ENCODE data around the gene ZNF444. TPM values are rescaled to one million over a fixed set of nuclear protein-coding genes. Genes with fewer than 3 reads are reported as not detected.

ZNF444 gene
- total RNA-seq, 1 donor from 2014 or later, result 47.9 TPM

DNA sequence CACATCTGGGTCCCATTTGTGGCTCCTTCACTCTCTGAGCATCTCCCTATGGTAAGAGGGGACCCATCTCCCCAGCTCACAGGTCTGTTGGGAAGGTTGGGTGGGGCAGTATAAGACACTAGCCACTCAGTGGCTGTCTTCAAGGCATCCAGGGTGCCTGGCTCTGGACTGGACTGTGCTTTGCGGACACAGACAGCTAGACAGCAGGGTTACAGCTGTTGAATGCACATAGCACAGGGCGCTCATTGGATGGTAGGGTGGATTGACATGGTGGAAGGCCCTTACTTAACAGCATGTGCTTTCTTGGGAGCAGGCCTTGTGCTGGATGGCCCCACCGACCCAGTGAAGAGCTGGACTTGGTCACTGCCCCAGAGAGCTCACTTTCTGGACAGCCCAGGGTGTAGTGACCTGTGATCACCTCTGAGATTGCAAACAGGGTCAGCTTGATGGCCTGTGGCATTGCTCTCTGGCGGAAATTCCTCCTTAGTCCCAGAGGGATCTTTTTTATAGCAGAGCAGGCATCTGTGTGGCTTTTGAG is 1.9 kb downstream of the ZNF444 start:
- peaks cover 23% of the 10 kb centered on the region for H3K4me1 Mint-ChIP-seq (ENCODE audit: unreplicated experiment)
- no peak overlapping the region for H3K4me3 Mint-ChIP-seq (ENCODE audit: unreplicated experiment)
- H3K27ac Mint-ChIP-seq (ENCODE audit: unreplicated experiment), result no peak overlapping the region
- H3K9me3 Mint-ChIP-seq (ENCODE audit: unreplicated experiment), result no peaks in the 10 kb centered on the region
- peaks cover 3% of the 10 kb centered on the region for H3K36me3 Mint-ChIP-seq (ENCODE audit: unreplicated experiment)
- TF ChIP-seq, protein P1, sequence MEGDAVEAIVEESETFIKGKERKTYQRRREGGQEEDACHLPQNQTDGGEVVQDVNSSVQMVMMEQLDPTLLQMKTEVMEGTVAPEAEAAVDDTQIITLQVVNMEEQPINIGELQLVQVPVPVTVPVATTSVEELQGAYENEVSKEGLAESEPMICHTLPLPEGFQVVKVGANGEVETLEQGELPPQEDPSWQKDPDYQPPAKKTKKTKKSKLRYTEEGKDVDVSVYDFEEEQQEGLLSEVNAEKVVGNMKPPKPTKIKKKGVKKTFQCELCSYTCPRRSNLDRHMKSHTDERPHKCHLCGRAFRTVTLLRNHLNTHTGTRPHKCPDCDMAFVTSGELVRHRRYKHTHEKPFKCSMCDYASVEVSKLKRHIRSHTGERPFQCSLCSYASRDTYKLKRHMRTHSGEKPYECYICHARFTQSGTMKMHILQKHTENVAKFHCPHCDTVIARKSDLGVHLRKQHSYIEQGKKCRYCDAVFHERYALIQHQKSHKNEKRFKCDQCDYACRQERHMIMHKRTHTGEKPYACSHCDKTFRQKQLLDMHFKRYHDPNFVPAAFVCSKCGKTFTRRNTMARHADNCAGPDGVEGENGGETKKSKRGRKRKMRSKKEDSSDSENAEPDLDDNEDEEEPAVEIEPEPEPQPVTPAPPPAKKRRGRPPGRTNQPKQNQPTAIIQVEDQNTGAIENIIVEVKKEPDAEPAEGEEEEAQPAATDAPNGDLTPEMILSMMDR (IDR thresholded peaks at IDR 0.05), result no peak
- DNase-seq (ENCODE audit: extremely low spot score, unreplicated experiment), result no peak
- no peaks in the 10 kb centered on the region for H3K27me3 Mint-ChIP-seq (ENCODE audit: unreplicated experiment)

DNA sequence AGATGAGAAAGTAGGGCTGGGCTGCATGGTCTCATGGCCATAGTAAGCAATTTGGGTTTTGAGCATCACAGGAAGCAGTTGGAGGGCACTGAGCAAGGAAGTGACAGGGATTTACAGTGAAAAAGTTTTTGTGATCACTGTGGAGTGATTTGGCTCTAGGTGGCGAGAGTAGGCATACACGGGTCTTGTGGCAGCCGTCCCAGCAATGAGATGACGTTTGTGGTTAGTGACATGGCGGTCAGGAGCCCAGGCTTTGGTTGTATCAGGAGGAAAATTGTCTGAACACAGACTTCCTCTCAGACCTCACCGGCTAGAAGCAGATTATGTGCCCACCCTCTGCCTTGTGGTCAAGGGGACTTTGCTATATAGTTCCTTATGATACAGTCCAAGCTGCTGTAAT is 3.3 kb downstream of the ZNF444 start:
- Mint-ChIP-seq H3K4me1 (ENCODE audit: unreplicated experiment) (peaks cover 23% of the 10 kb centered on the region), H3K27ac (ENCODE audit: unreplicated experiment) (no peak overlapping the region), H3K27me3 (ENCODE audit: unreplicated experiment) (no peaks in the 10 kb centered on the region), H3K36me3 (ENCODE audit: unreplicated experiment) (peaks cover 5% of the 10 kb centered on the region), H3K9me3 (ENCODE audit: unreplicated experiment) (no peaks in the 10 kb centered on the region), H3K4me3 (ENCODE audit: unreplicated experiment) (no peak overlapping the region)
- TF ChIP-seq, protein P1 (IDR thresholded peaks at IDR 0.05), result no peak
- no peak for DNase-seq (ENCODE audit: extremely low spot score, unreplicated experiment)

DNA sequence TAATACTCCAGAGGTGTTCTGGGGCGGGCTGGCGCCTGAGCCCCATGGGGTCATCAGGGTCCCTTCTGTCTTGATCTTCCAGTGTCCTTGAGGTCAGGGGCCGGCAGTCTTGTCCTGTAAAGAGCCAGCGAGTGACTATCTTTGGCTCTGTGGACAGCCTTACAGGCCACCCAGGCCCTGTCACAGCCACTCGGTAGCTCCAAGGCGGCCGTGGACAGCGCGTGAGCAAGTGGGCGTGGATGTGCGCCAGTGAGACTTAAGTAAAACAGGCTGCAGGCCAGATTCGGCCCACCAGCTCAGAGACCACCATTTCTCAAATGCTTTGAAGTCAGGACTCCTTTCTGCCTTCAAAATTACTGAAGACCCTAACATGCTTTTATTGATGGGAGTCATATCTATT is 3.7 kb downstream of the ZNF444 start:
- no peak for DNase-seq (ENCODE audit: extremely low spot score, unreplicated experiment)
- H3K36me3 Mint-ChIP-seq (ENCODE audit: unreplicated experiment), result peaks cover 7% of the 10 kb centered on the region
- no peaks in the 10 kb centered on the region for H3K27me3 Mint-ChIP-seq (ENCODE audit: unreplicated experiment)
- no peak overlapping the region for H3K4me3 Mint-ChIP-seq (ENCODE audit: unreplicated experiment)
- H3K4me1 Mint-ChIP-seq (ENCODE audit: unreplicated experiment), result peaks cover 23% of the 10 kb centered on the region
- TF ChIP-seq, protein P1 (IDR thresholded peaks at IDR 0.05), result no peak
- H3K27ac Mint-ChIP-seq (ENCODE audit: unreplicated experiment), result no peak overlapping the region
- H3K9me3 Mint-ChIP-seq (ENCODE audit: unreplicated experiment), result no peaks in the 10 kb centered on the region

DNA sequence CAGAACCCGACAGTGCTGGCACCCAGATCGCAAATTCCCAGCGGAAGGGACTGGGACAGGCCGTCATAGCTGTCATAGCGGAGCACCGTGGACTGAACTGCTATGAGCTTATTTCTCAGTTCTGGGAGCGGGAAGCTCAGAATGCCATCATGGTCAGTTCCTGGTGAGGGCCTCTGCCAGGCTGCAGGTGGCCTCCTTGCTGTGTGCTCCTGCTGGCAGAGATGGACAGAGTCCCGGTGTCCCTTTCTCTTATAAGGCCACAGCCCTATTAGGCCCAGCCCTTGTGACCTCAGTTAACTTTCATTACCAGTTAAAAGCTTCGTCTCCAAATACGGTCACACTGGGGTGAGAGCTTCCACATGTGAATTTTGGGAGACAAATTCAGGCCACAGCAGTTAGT is 4.6 kb downstream of the ZNF444 start:
- H3K27ac Mint-ChIP-seq (ENCODE audit: unreplicated experiment), result no peak overlapping the region
- no peaks in the 10 kb centered on the region for H3K27me3 Mint-ChIP-seq (ENCODE audit: unreplicated experiment)
- H3K4me1 Mint-ChIP-seq (ENCODE audit: unreplicated experiment), result peaks cover 14% of the 10 kb centered on the region
- no peaks in the 10 kb centered on the region for H3K9me3 Mint-ChIP-seq (ENCODE audit: unreplicated experiment)
- no peak for DNase-seq (ENCODE audit: extremely low spot score, unreplicated experiment)
- no peak overlapping the region for H3K4me3 Mint-ChIP-seq (ENCODE audit: unreplicated experiment)
- H3K36me3 Mint-ChIP-seq (ENCODE audit: unreplicated experiment), result peaks cover 10% of the 10 kb centered on the region
- TF ChIP-seq, protein P1 (IDR thresholded peaks at IDR 0.05), result no peak

DNA sequence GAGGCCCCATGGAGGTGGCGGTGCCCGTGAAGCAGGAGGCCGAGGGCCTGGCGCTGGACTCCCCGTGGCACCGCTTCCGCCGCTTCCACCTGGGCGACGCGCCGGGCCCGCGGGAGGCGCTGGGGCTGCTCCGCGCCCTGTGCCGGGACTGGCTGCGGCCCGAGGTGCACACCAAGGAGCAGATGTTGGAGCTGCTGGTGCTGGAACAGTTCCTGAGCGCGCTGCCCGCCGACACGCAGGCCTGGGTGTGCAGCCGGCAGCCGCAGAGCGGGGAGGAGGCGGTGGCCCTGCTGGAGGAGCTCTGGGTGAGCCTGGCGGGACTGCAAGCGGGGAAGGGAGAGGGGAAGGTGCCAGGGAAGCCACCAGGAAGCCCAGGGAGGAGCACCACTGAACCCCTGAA is 5.8 kb downstream of the ZNF444 start:
- TF ChIP-seq, protein P1 (IDR thresholded peaks at IDR 0.05), result no peak
- Mint-ChIP-seq H3K4me3 (ENCODE audit: unreplicated experiment) (no peak overlapping the region), H3K27ac (ENCODE audit: unreplicated experiment) (no peak overlapping the region), H3K36me3 (ENCODE audit: unreplicated experiment) (peaks cover 10% of the 10 kb centered on the region), H3K9me3 (ENCODE audit: unreplicated experiment) (no peaks in the 10 kb centered on the region), H3K4me1 (ENCODE audit: unreplicated experiment) (peaks cover 11% of the 10 kb centered on the region), H3K27me3 (ENCODE audit: unreplicated experiment) (no peaks in the 10 kb centered on the region)
- no peak for DNase-seq (ENCODE audit: extremely low spot score, unreplicated experiment)

Measured in osteocyte (in vitro differentiated cells).